OCI-LY7 (cell line): ENCODE results near the gene PSMC3. TPM values are rescaled to one million over a fixed set of nuclear protein-coding genes. Genes with fewer than 3 reads are reported as not detected.

Experiments
- BruUV-seq: library from RNA; stranded (reverse); fragments of 400-500 nt; replicated peaks from 2 replicates; lab custom pipeline; 2021; lab: Mats Ljungman, UMichigan
- CTCF ChIA-PET: fragments of 300-600 bp; sonication (Branson Sonifier 250); formaldehyde crosslinking; loops from one replicate; lab custom pipeline; 2022; ENCODE audit warnings: antibody characterized with exemption; ENCODE audit not compliant: unreplicated experiment; lab: Charles Lee
- POLR2A ChIA-PET: fragments of 300-600 bp; sonication (Branson Sonifier 250); formaldehyde crosslinking; loops from one replicate; lab custom pipeline; 2022; ENCODE audit warnings: antibody characterized with exemption; lab: Charles Lee
- DNase-seq: peaks from one replicate; pipeline ENCODE4 v3.0.0-alpha.2; 2015; ENCODE audit warnings: low spot score
- H2AFZ ChIP-seq: fragments of 200-600 bp; sonication (generic), shearing (Covaris generic); 2 replicates; pipeline ENCODE4 v1.6.1; 2014; ENCODE audit warnings: mild to moderate bottlenecking, antibody characterized with exemption, low read length, moderate library complexity
- H3K27ac ChIP-seq: fragments of 200-600 bp; sonication (generic); 2 replicates; pipeline ENCODE4 v1.5.1; 2014; ENCODE audit warnings: mixed run types, low read depth, mild to moderate bottlenecking, moderate library complexity, low read length, inconsistent platforms; ENCODE audit not compliant: poor library complexity, severe bottlenecking
- H3K36me3 ChIP-seq: fragments of 200-600 bp; sonication (generic); 2 replicates; pipeline ENCODE4 v1.6.1; 2014; ENCODE audit warnings: mild to moderate bottlenecking, antibody characterized with exemption, low read length, moderate library complexity, mixed read lengths; ENCODE audit not compliant: insufficient read depth
- H3K4me1 ChIP-seq: fragments of 200-600 bp; sonication (generic); 2 replicates; pipeline ENCODE4 v1.5.1; 2014; ENCODE audit warnings: mild to moderate bottlenecking, low read length; ENCODE audit not compliant: insufficient read depth, poor library complexity, severe bottlenecking
- H3K4me2 ChIP-seq: fragments of 200-600 bp; sonication (generic); 2 replicates; pipeline ENCODE4 v1.6.1; 2014; ENCODE audit warnings: mild to moderate bottlenecking, low read length
- H3K4me3 ChIP-seq: fragments of 200-600 bp; sonication (generic); 2 replicates; pipeline ENCODE4 v1.5.1; 2014; ENCODE audit warnings: mild to moderate bottlenecking, low read depth, low read length; ENCODE audit not compliant: poor library complexity, severe bottlenecking
- H3K79me2 ChIP-seq: fragments of 200-600 bp; sonication (generic); 2 replicates; pipeline ENCODE4 v1.6.1; 2016; ENCODE audit warnings: low read depth, mild to moderate bottlenecking, low read length, moderate library complexity, mixed read lengths; ENCODE audit not compliant: insufficient read depth
- H3K9me2 ChIP-seq: fragments of 200-600 bp; sonication (generic); 2 replicates; pipeline ENCODE4 v1.6.1; 2016; ENCODE audit warnings: mild to moderate bottlenecking, low read length, mixed read lengths; ENCODE audit not compliant: insufficient read depth
- H3K9me3 ChIP-seq: fragments of 200-600 bp; sonication (generic); 2 replicates; pipeline ENCODE4 v1.6.1; 2014; ENCODE audit warnings: mild to moderate bottlenecking, mixed run types, low read length, mixed read lengths
- H4K20me1 ChIP-seq: fragments of 200-600 bp; sonication (generic); 2 replicates; pipeline ENCODE4 v1.6.1; 2014; ENCODE audit warnings: mild to moderate bottlenecking, antibody characterized with exemption, low read length, moderate library complexity, mixed read lengths; ENCODE audit not compliant: insufficient read depth
- CTCF ChIP-seq: fragments of 200-600 bp; sonication (generic); conservative IDR thresholded peaks from 2 replicates; pipeline ENCODE4 v1.5.1; 2014; ENCODE audit warnings: mild to moderate bottlenecking, antibody characterized with exemption, low read length, moderate library complexity, mixed read lengths
- EZH2phosphoT487 ChIP-seq: fragments of 200-600 bp; sonication (generic); IDR thresholded peaks from 2 replicates; pipeline ENCODE4 v1.6.1; 2018; ENCODE audit warnings: low read depth, borderline replicate concordance, mild to moderate bottlenecking, mixed run types, antibody characterized with exemption, low read length, moderate library complexity, mixed read lengths
- intact Hi-C: fragments of 100-400 bp; cut with micrococcal nuclease; formaldehyde crosslinking; loops from one replicate; pipeline ENCODE4 v1.10.0; 2022; ENCODE audit not compliant: unreplicated experiment
- total RNA-seq, 2 experiments: library from RNA; depleted of rRNA in 1 of 2; stranded (reverse); fragments of >200 nt in 1 of 2; shearing (Covaris generic) in 1 of 2; gene quantifications; 2 replicates each; pipeline ENCODE4 v1.2.3, GENCODE V29; 2014 to 2022

PSMC3 gene
- total RNA-seq, 2 experiments from 2014 or later = 122 to 144 TPM

GRCh38 chr11:47434011-47434786 lies 8.0 kb upstream of the PSMC3 start:
- intact Hi-C loops = no loop called here
- no peak overlapping the region for H2AFZ ChIP-seq

GRCh38 chr11:47433157-47433556 lies 6.9 kb upstream of the PSMC3 start:
- Histone ChIP-seq H3K79me2 (no peaks in the 10 kb centered on the region), H3K9me3 (no peaks in the 10 kb centered on the region), H3K4me1 (no peaks in the 10 kb centered on the region), H3K36me3 (no peaks in the 10 kb centered on the region), H3K4me2 (no peak overlapping the region), H3K27ac (no peak overlapping the region), H3K9me2 (no peaks in the 10 kb centered on the region), H2AFZ (no peak overlapping the region), H3K4me3 (no peak overlapping the region), H4K20me1 (no peaks in the 10 kb centered on the region)
- CTCF ChIA-PET = no interaction called here
- POLR2A ChIA-PET = interaction anchor here (0.6 kb wide), 1 partner anchor 282 kb away, joined by 4 read pairs; no protein-coding TSS in a partner anchor
- no peak for TF ChIP-seq CTCF
- TF ChIP-seq EZH2phosphoT487 = no peak
- no TSS peak for BruUV-seq
- no peak for DNase-seq
- intact Hi-C loops = no loop called here

More at GRCh38 chr11:47434011-47434786, 8.0 kb upstream of the PSMC3 start:
- Histone ChIP-seq H3K4me1 (no peaks in the 10 kb centered on the region), H3K36me3 (no peaks in the 10 kb centered on the region), H3K9me3 (no peaks in the 10 kb centered on the region), H3K9me2 (no peaks in the 10 kb centered on the region), H3K27ac (no peak overlapping the region), H4K20me1 (no peaks in the 10 kb centered on the region), H3K4me3 (no peak overlapping the region), H3K4me2 (no peak overlapping the region), H3K79me2 (no peaks in the 10 kb centered on the region)
- TF ChIP-seq EZH2phosphoT487 (no peak), CTCF (no peak)
- DNase-seq = no peak
- CTCF ChIA-PET = no interaction called here
- POLR2A ChIA-PET = interaction anchor here (1.0 kb wide), 1 partner anchor 10 kb away, joined by 3 read pairs; no protein-coding TSS in a partner anchor
- BruUV-seq = no TSS peak
